C4-2B (cell line): Measurements from ENCODE around the gene CLEC14A.
A peak's percentile ranks its signal among the peaks of the same experiment; 100 is the strongest.

Source experiments
- H3K27ac ChIP-seq: fragments of 450-650 bp; 2 replicates; pipeline ENCODE4 v1.5.1; 2017
- ZFX ChIP-seq: fragments of 450-650 bp; IDR thresholded peaks from 2 replicates; pipeline ENCODE4 v1.6.1; 2017
- TF ChIP-seq, protein P1 (sequence below): fragments of 450-650 bp; conservative IDR thresholded peaks from 2 replicates; pipeline ENCODE4 v1.5.1; 2017; ENCODE audit warnings: mild to moderate bottlenecking

The CLEC14A gene

DNA sequence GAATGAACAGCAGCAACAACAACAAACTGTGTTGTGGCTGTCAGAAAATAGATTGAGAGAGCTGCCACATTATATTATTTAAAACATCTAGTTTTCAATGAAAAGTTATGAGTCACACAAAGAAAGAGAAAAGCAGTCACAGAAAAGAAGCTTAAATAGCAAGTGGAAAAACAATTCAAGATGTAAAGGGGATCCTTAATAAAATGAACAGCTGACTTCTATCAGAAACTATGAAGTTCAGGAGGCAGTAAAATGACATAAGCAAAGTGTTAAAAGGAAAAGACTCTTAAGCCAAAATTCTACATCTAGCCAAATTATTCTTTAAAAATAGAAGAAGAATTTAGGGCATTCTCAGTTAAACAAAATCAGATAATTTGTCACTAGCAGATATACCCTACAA lies 5.6 kb downstream of the CLEC14A start:
- TF ChIP-seq ZFX, result no peak
- TF ChIP-seq, protein P1, sequence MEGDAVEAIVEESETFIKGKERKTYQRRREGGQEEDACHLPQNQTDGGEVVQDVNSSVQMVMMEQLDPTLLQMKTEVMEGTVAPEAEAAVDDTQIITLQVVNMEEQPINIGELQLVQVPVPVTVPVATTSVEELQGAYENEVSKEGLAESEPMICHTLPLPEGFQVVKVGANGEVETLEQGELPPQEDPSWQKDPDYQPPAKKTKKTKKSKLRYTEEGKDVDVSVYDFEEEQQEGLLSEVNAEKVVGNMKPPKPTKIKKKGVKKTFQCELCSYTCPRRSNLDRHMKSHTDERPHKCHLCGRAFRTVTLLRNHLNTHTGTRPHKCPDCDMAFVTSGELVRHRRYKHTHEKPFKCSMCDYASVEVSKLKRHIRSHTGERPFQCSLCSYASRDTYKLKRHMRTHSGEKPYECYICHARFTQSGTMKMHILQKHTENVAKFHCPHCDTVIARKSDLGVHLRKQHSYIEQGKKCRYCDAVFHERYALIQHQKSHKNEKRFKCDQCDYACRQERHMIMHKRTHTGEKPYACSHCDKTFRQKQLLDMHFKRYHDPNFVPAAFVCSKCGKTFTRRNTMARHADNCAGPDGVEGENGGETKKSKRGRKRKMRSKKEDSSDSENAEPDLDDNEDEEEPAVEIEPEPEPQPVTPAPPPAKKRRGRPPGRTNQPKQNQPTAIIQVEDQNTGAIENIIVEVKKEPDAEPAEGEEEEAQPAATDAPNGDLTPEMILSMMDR, result no peak
- no peak overlapping the region for H3K27ac ChIP-seq

DNA sequence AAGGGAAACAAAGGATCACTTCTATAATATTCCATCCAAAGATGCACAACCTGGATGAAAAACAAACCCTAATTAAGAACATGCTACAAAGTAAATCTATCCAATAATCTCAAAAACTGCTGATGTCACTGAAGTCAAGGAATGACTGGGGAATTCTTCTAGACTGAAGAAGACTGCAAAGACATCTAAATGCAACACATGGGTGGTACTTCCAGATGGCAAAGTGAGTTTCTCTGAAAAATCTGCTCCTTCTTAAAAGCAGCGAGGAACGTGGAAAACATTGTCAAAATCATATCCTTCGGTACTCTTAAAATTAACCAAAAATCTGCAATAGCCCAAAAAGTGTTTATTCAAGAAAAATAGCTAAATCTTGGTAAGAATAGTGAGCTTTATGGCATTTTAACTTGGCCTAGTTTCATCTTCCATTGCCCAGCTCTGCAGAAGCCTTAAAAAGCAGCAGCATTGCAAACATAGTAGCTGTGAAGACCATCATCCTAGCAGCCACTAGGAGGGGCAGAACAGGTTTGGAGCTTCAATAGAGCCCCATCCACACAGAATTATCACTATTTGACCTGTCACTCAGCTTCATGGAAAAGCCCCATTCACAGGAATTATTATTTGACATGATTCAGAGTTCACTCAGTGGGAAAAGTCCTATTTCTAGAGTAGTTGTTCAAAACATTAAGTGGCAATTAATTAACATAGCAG lies 7.4 kb downstream of the CLEC14A start:
- H3K27ac ChIP-seq, result no peak overlapping the region
- no peak for TF ChIP-seq ZFX
- TF ChIP-seq, protein P1, result peak; percentile 8; the same call in 1 of the 2 replicates

DNA sequence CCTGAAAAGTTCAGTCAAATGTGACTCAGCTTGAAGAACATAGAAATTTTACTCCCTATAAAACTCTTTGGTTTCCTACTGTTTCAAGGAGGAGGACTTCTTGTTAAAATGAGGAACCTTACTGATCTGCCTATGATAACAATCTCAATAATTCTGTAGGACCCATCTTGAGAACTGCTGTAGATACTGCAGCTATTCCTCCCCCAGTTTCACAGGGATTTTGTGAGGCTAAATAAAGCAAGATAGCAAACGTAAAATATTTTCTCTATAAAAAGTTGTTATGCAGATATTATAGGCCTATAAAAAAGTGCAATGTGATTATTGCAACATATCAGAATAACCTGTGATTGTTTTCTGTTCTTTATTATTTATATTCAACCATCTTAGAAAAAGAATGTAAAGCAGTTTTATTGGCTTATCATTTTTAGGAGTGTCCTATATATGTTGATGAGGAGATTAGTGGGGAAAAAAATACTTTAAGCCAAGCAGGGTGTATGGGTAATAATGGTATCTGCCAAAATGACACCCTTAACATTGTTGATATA lies 12.1 kb downstream of the CLEC14A start:
- TF ChIP-seq, protein P1, result no peak
- TF ChIP-seq ZFX, result no peak
- H3K27ac ChIP-seq, result no peak overlapping the region

DNA sequence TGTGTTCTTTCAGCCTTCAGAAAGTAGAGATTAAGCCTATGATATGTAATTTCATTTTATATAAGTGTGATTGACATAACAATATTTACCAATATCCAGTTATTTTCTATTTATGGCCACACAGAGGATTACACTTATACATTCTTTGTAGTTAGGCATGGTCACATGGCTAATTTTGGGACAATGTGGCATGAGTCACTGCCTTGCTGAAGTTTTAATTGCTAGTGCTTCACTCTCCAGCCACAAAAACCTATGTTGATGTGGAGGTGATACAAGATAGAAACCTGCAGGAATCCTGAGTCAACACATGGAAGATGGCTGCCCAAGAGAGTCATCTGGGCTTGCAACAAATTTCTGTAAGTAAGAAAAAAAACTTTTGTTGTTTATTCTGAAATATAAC lies 17.0 kb downstream of the CLEC14A start:
- no peak overlapping the region for H3K27ac ChIP-seq
- TF ChIP-seq ZFX, result no peak
- TF ChIP-seq, protein P1, result no peak

DNA sequence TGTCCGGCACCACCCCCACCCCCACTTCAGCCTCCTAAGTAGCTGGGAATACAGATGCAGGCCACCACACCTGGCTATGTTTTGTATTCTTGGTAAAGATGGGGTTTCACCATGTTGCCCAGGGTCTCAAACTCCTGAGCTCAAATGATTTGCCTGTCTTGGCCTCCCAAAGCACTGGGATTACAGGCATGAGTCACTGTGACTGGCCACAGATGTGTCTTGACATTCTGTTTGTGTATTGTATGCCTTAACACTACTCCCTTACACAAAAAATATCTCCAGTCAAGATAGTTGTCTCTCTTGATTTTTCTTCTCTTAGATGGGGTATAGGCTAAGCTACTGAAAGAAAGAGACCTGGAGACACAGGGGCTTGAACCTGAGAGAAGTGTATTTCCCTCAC lies 17.6 kb downstream of the CLEC14A start:
- TF ChIP-seq ZFX, result no peak
- TF ChIP-seq, protein P1, result no peak
- peak overlapping the region; percentile 6; the same call in 1 of the 2 replicates for H3K27ac ChIP-seq

DNA sequence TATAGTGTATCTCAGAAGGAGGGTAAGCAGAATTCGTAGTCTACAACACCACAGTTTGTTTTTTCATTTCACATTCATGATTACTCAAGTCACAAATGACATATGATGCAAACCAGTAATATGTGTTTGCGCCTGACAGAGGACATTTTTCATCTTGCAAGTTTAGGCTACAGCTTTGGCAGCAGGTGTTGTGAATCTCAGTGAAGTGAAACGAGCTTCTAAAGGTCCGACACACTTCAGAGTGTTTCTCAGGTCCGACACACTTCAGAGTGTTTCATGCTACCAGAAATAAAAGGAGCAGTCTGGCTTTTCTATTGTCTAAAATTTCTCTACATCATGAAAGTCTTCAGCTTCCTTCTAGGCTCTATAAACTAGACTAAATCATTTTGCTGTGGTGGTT lies 22.7 kb downstream of the CLEC14A start:
- H3K27ac ChIP-seq, result no peak overlapping the region
- TF ChIP-seq ZFX, result no peak
- TF ChIP-seq, protein P1, result no peak

DNA sequence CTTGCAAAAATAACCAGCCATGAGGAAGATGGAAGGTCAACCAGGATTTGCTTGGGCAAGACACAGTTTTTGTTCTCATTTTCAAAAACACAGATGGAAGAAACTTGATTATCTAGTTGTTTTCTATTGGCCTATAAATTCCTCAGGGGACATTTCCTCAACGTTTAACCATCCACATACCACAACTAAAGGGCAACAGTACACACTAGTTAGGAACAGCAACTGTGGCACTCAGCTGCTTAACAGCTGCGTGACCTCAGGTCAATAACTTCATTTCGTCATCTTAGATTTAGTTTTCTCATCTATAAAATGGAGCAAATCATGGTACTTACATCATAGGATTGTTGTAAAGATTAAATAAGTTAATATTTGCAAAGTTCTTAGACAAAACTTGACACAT lies 29.5 kb downstream of the CLEC14A start:
- TF ChIP-seq, protein P1, result no peak
- no peak for TF ChIP-seq ZFX
- H3K27ac ChIP-seq, result no peak overlapping the region
